Measurements from ENCODE around the gene PHEX.

Gene PHEX

GRCh38 chrX:22164770-22165388, 132.8 kb downstream of the PHEX start:
- no peak overlapping the region for H3K9ac ChIP-seq (ENCODE audit: low read length)
- no peaks in the 10 kb centered on the region for H3K27me3 ChIP-seq (ENCODE audit: low read depth, low read length)
- no peak overlapping the region for H3K4me3 ChIP-seq (ENCODE audit: low read length)
- H3K9me3 ChIP-seq (ENCODE audit: insufficient read depth, low read length) = no peaks in the 10 kb centered on the region
- H3K4me2 ChIP-seq (ENCODE audit: low read length) = no peak overlapping the region
- TF ChIP-seq EZH2phosphoT487 (IDR thresholded peaks at IDR 0.05; ENCODE audit: low read depth) (no peak), CTCF (IDR thresholded peaks at IDR 0.05; ENCODE audit: low read depth, low read length) (no peak)
- no peaks in the 10 kb centered on the region for H3K79me2 ChIP-seq (ENCODE audit: low read length)
- H3K27ac ChIP-seq (ENCODE audit: low read length) = no peak overlapping the region
- no peaks in the 10 kb centered on the region for H4K20me1 ChIP-seq (ENCODE audit: insufficient read depth, low read length)
- H3K4me1 ChIP-seq (ENCODE audit: low read length) = no peaks in the 10 kb centered on the region
- no peaks in the 10 kb centered on the region for H3K36me3 ChIP-seq (replicated peaks; ENCODE audit: low read depth, low read length)
- no peak overlapping the region for H2AFZ ChIP-seq (ENCODE audit: low read depth, low read length)

DNA sequence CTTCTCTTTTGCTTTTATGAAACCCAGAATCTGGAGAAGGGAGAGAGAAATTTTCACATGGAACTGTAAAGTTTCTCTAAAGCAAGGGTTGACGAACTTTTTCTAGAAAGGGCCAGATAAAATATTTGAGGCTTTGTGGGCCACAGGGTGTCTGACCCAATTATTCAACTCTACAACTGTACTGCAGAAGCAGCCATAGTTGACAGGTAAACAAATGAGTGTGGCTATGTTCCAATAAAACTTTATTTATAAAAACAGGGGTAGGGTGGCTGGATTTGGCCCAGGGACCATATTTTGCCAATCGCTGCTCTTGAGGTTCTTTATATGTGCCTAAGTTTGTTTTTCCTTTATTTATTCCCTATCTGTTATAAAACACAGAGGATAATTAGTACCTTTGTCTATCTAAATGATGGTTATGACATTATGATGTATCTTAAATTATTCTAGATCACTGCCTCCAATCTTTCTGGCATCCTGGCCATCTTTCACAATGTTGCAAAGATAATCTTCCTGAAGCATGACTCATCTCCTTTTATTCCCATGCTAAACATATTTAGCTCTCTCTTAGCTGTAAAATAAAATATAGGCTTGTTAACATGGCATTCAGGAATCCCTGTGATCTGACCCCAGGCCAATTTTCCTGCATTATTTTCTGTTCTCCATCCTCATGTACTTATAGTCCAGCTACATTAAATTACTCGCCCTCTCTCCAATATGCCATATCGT, 133.8 kb downstream of the PHEX start:
- H3K4me3 ChIP-seq (ENCODE audit: low read length) = no peak overlapping the region
- no peaks in the 10 kb centered on the region for H4K20me1 ChIP-seq (ENCODE audit: insufficient read depth, low read length)
- no peak overlapping the region for H3K4me2 ChIP-seq (ENCODE audit: low read length)
- H3K4me1 ChIP-seq (ENCODE audit: low read length) = no peaks in the 10 kb centered on the region
- no peak for TF ChIP-seq CTCF (IDR thresholded peaks at IDR 0.05; ENCODE audit: low read depth, low read length)
- H2AFZ ChIP-seq (ENCODE audit: low read depth, low read length) = no peak overlapping the region
- no peak overlapping the region for H3K27ac ChIP-seq (ENCODE audit: low read length)
- no peak overlapping the region for H3K9ac ChIP-seq (ENCODE audit: low read length)
- H3K9me3 ChIP-seq (ENCODE audit: insufficient read depth, low read length) = no peaks in the 10 kb centered on the region
- H3K79me2 ChIP-seq (ENCODE audit: low read length) = no peaks in the 10 kb centered on the region
- H3K36me3 ChIP-seq (replicated peaks; ENCODE audit: low read depth, low read length) = no peaks in the 10 kb centered on the region
- H3K27me3 ChIP-seq (ENCODE audit: low read depth, low read length) = no peaks in the 10 kb centered on the region

DNA sequence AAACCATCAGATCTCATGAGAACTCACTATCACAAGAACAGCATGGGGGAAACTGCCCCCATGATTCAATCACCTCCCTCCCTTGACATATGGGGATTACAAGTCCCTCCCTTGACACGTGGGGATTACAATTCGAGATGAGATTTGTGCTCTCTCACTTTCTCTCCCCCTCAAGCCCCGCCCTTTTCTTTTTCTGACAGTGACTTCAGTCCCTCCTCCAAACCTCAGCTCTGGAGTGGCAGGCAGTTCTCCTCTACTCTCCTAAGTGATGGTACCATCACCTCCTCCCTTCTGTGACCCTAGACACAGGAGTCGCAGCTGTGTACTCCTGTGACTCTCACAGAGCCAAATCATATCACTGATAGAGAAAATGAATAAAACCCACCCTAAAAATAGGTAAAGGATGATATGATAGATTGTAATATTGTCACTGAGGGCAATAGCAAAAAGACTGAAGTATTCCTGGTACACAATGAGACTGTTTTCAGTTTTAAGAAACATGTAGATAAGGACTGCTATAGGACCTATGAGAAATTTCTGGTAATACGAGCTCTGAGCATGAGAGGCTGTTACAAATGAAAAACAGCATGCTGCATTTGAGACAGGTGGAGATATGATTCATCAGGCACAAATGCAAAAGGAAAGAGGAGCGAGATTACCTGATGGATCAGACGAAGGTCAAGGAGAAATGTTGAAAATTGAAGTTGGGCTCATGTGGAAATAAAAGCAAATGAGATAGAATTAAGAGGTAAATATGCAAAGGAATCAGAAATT, 139.3 kb downstream of the PHEX start:
- no peaks in the 10 kb centered on the region for H4K20me1 ChIP-seq (ENCODE audit: insufficient read depth, low read length)
- no peaks in the 10 kb centered on the region for H3K27me3 ChIP-seq (ENCODE audit: low read depth, low read length)
- TF ChIP-seq EZH2phosphoT487 (IDR thresholded peaks at IDR 0.05; ENCODE audit: low read depth) (no peak), CTCF (IDR thresholded peaks at IDR 0.05; ENCODE audit: low read depth, low read length) (no peak)
- no peaks in the 10 kb centered on the region for H3K4me1 ChIP-seq (ENCODE audit: low read length)
- no peaks in the 10 kb centered on the region for H3K9me3 ChIP-seq (ENCODE audit: insufficient read depth, low read length)
- no peak overlapping the region for H3K9ac ChIP-seq (ENCODE audit: low read length)
- H3K4me3 ChIP-seq (ENCODE audit: low read length) = no peak overlapping the region
- H3K79me2 ChIP-seq (ENCODE audit: low read length) = no peaks in the 10 kb centered on the region
- H2AFZ ChIP-seq (ENCODE audit: low read depth, low read length) = no peak overlapping the region
- no peak overlapping the region for H3K27ac ChIP-seq (ENCODE audit: low read length)
- H3K4me2 ChIP-seq (ENCODE audit: low read length) = no peak overlapping the region
- H3K36me3 ChIP-seq (replicated peaks; ENCODE audit: low read depth, low read length) = no peaks in the 10 kb centered on the region

GRCh38 chrX:22173966-22174365, 141.8 kb downstream of the PHEX start:
- H3K36me3 ChIP-seq (replicated peaks; ENCODE audit: low read depth, low read length) = no peaks in the 10 kb centered on the region
- TF ChIP-seq EZH2phosphoT487 (IDR thresholded peaks at IDR 0.05; ENCODE audit: low read depth) = no peak
- TF ChIP-seq CTCF (IDR thresholded peaks at IDR 0.05; ENCODE audit: low read depth, low read length) = no peak
- H4K20me1 ChIP-seq (ENCODE audit: insufficient read depth, low read length) = no peaks in the 10 kb centered on the region
- H3K27ac ChIP-seq (ENCODE audit: low read length) = no peak overlapping the region
- no peak overlapping the region for H3K9ac ChIP-seq (ENCODE audit: low read length)
- H3K79me2 ChIP-seq (ENCODE audit: low read length) = no peaks in the 10 kb centered on the region
- no peaks in the 10 kb centered on the region for H3K27me3 ChIP-seq (ENCODE audit: low read depth, low read length)
- no peak overlapping the region for H3K4me3 ChIP-seq (ENCODE audit: low read length)
- no peak overlapping the region for H3K4me2 ChIP-seq (ENCODE audit: low read length)
- no peak overlapping the region for H2AFZ ChIP-seq (ENCODE audit: low read depth, low read length)
- no peaks in the 10 kb centered on the region for H3K9me3 ChIP-seq (ENCODE audit: insufficient read depth, low read length)
- H3K4me1 ChIP-seq (ENCODE audit: low read length) = no peaks in the 10 kb centered on the region

All from OCI-LY3 (cell line).